ENCODE data around the gene DNPH1. TPM values are rescaled to one million over a fixed set of nuclear protein-coding genes. Genes with fewer than 3 reads are reported as not detected.

Gene DNPH1
- total RNA-seq, 1 donor = 21.6 TPM

DNA sequence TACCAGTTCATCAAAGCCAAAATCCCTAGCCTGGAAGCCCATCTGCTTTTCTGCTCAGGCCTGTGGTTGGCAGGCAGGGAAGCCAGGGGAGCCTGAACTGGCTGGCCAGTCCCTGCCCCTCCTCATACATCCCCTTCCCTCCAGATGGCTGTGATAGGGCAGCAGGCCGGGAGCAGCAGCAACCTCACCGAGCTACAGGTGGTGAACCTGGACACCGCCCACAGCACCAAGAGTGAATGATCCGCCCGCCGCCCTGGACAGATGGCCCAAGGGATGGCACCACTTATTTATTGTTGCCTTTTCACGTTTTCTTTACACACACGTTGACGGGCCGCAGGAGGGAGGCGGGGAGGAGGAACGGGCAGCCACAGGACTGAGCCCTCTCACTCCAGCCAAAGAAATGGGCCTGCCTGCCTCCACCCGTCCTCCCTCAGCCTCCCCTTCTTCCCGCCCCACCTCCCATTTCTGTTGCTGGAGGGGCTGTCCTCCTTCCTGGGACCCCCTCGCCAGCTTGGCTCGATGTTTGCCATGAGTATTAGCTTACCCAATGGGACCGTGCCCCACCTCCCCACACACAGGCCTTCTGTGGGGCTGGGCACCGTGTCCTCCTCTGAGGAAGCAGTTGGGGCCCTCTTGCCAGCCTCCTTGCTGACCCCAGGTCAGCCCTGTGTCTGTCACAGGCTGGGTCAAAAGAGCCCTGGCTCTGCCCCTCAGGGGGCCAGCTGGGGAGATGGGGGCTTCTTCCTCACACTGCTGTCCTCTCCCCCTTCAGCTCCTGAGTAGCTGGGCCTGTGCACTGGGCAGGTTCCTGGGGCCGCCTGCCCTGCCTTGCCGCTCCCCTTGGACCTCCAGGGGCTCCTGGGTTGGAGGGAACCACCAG lies 50.1 kb downstream of the DNPH1 start:
- no peak overlapping the region for H3K4me3 ChIP-seq (ENCODE audit: low read depth, low read length)
- no peak for DNase-seq (ENCODE audit: low read depth)
- TF ChIP-seq, protein P1, sequence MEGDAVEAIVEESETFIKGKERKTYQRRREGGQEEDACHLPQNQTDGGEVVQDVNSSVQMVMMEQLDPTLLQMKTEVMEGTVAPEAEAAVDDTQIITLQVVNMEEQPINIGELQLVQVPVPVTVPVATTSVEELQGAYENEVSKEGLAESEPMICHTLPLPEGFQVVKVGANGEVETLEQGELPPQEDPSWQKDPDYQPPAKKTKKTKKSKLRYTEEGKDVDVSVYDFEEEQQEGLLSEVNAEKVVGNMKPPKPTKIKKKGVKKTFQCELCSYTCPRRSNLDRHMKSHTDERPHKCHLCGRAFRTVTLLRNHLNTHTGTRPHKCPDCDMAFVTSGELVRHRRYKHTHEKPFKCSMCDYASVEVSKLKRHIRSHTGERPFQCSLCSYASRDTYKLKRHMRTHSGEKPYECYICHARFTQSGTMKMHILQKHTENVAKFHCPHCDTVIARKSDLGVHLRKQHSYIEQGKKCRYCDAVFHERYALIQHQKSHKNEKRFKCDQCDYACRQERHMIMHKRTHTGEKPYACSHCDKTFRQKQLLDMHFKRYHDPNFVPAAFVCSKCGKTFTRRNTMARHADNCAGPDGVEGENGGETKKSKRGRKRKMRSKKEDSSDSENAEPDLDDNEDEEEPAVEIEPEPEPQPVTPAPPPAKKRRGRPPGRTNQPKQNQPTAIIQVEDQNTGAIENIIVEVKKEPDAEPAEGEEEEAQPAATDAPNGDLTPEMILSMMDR (IDR thresholded peaks at IDR 0.05; ENCODE audit: insufficient read depth, low read depth, low read length) = no peak

DNA sequence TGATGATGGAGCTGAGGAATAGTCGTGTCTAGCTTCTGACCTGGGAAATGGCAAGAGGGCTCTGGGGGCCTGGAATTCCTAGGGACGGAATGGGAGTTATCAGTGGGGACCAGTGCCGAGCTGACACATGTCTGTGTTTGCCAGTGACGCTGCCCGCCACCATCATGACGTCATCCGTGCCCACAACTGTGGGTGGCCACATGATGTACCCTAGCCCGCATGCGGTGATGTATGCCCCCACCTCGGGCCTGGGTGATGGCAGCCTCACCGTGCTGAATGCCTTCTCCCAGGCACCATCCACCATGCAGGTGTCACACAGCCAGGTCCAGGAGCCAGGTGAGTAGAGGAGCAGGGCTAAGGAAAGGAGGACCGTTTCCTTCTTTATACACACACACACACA lies 51.1 kb downstream of the DNPH1 start:
- no peak for DNase-seq (ENCODE audit: low read depth)
- TF ChIP-seq, protein P1 (IDR thresholded peaks at IDR 0.05; ENCODE audit: insufficient read depth, low read depth, low read length) = no peak
- no peak overlapping the region for H3K4me3 ChIP-seq (ENCODE audit: low read depth, low read length)

DNA sequence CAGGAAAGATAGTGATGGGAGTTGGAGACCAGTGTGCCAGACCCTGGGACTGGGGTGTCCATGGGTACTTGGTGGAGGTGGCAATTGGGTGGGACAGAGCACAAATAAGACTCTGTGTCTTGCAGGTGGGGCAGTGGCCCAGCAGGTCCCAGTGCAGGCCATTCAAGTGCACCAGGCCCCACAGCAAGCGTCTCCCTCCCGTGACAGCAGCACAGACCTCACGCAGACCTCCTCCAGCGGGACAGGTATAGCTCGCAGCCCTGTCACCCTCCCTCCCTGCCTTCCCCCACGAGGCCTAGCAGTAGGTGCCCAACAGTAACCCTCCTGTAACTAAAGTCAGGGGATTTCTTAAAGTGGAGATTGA lies 52.9 kb downstream of the DNPH1 start:
- no peak for DNase-seq (ENCODE audit: low read depth)
- TF ChIP-seq, protein P1 (IDR thresholded peaks at IDR 0.05; ENCODE audit: insufficient read depth, low read depth, low read length) = no peak
- H3K4me3 ChIP-seq (ENCODE audit: low read depth, low read length) = no peak overlapping the region

DNA sequence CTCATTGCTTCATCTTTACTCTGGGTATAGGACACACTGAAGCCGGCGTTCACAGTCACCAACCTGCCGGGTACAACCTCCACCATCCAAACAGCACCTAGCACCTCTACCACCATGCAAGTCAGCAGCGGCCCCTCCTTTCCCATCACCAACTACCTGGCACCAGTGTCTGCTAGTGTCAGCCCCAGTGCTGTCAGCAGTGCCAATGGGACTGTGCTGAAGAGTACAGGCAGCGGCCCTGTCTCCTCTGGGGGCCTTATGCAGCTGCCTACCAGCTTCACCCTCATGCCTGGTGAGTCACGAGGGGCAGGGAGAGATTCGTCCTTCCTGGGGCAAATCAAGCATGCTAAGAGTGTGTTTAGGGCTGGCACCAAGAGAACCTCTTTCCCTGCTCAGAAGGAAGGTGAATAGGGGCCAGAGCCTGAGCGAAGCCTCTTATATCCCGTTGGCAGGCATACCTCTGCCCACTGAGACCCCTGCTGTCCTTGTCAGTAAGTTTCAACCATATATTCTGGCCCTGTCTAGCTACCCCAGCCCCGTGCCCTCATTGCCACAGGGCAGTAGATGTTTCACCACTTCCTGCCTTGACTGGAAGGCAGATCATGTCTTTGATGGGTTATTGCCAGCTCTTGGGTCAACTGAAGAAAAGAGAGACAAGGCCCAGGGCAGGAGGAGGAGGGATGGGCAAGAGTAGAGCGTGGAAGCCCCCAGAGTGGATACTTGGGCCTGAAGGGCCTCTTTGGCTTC lies 53.4 kb downstream of the DNPH1 start:
- TF ChIP-seq, protein P1 (IDR thresholded peaks at IDR 0.05; ENCODE audit: insufficient read depth, low read depth, low read length) = no peak
- H3K4me3 ChIP-seq (ENCODE audit: low read depth, low read length) = no peak overlapping the region
- no peak for DNase-seq (ENCODE audit: low read depth)

Other genes starting within 250 kb of the DNPH1 start
- 34.8 and 47.5 TPM in 2 replicates for gene PPP2R5D, start 244.9 kb downstream of the DNPH1 start, total RNA-seq
- 60.0 and 68.9 TPM in 2 replicates for gene MEA1, start 215.5 kb downstream of the DNPH1 start, total RNA-seq
- gene KLHDC3, start 215.2 kb downstream of the DNPH1 start, total RNA-seq = 92.1 and 93.3 TPM in 2 replicates
- 114 and 125 TPM in 2 replicates for gene RRP36, start 207.9 kb downstream of the DNPH1 start, total RNA-seq
- gene CUL7, start 175.6 kb downstream of the DNPH1 start, total RNA-seq = 46.1 and 54.8 TPM in 2 replicates
- gene MRPL2, start 170.0 kb downstream of the DNPH1 start, total RNA-seq = 20.7 and 23.8 TPM in 2 replicates
- gene KLC4, start 169.8 kb downstream of the DNPH1 start, total RNA-seq = 16.0 and 16.1 TPM in 2 replicates
- gene PTK7, start 153.2 kb downstream of the DNPH1 start, total RNA-seq = 191 and 199 TPM in 2 replicates
- gene SRF, start 58.2 kb downstream of the DNPH1 start, total RNA-seq = 36.4 and 43.6 TPM in 2 replicates
- 23.3 and 27.7 TPM in 2 replicates for gene CUL9, start 47.3 kb downstream of the DNPH1 start, total RNA-seq
- not detected in 2 replicates for gene TTBK1, start 14.0 kb upstream of the DNPH1 start, total RNA-seq
- gene SLC22A7, start 68.8 kb upstream of the DNPH1 start, total RNA-seq = not detected in 2 replicates
- gene CRIP3, start 79.3 kb upstream of the DNPH1 start, total RNA-seq = not detected in 2 replicates
- 10.3 and 12.5 TPM in 2 replicates for gene ZNF318, start 140.2 kb upstream of the DNPH1 start, total RNA-seq
- 31.1 and 33.8 TPM in 2 replicates for gene ABCC10, start 198.1 kb upstream of the DNPH1 start, total RNA-seq
- gene DLK2, start 226.1 kb upstream of the DNPH1 start, total RNA-seq = 0.64 and 1.7 TPM in 2 replicates
- 13.4 and 13.9 TPM in 2 replicates for gene TJAP1, start 248.1 kb upstream of the DNPH1 start, total RNA-seq